ENCODE results near the gene SLC51B.

GRCh38 chr15:65071381-65071811 is 26.2 kb downstream of the SLC51B start:
- TF ChIP-seq TAF1 (IDR thresholded peaks at IDR 0.05; ENCODE audit: low read depth, low read length) (no peak), POLR2AphosphoS5 (IDR thresholded peaks at IDR 0.05; ENCODE audit: low read depth, low read length) (no peak), SPI1 (IDR thresholded peaks at IDR 0.05; ENCODE audit: low read depth, low read length) (no peak), POLR2A (IDR thresholded peaks at IDR 0.05; ENCODE audit: low read depth, low read length) (no peak), POU2F2 (IDR thresholded peaks at IDR 0.05; ENCODE audit: low read depth, low read length) (no peak)

Measured in GM12891 (cell line).